Measurements from ENCODE around the gene ITFG1. TPM values are rescaled to one million over a fixed set of nuclear protein-coding genes. Genes with fewer than 3 reads are reported as not detected.
A peak's percentile ranks its signal among the peaks of the same experiment; 100 is the strongest.
"Not testable (repeated sequence)": the region's sequence is repeated elsewhere in the genome, so short reads cannot be mapped to it uniquely, and the experiment has no call there.

Gene ITFG1
- total RNA-seq, 1 donor: 58.6 TPM

DNA sequence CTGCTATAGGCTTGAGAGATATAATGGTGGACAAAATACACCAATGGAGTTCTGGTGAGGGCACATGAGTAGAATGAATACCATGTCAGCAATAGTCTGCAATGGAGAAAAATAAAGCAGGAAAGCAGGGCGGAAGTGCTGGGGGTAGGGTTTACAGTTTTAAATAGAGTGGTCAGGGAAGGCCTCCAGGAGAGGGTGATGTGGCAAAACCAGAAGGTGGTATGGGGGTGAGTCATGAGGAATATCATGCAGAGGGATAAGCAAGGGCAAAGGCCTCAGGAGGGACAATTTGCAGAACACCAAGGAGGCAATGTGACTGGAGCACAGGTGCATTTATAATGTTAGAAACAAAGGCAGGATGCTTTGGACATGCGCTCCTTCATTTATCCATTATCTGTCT, 102.0 kb downstream of the ITFG1 start:
- no peak overlapping the region for H3K4me3 ChIP-seq (ENCODE audit: insufficient read depth, low read length)
- H2AFZ ChIP-seq (ENCODE audit: low read length): no peak overlapping the region

DNA sequence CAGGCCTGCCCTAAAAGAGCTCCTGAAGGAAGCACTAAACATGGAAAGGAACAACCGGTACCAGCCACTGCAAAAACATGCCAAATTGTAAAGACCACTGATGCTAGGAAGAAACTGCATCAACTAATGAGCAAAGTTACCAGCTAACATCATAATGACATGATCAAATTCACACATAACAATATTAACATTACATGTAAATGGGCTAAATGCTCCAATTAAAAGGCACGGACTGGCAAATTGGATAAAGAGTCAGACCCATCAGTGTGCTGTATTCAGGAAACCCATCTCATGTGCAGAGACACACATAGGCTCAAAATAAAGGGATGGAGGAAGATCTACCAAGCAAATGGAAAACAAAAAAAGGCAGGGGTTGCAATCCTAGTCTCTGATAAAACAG, 111.8 kb downstream of the ITFG1 start:
- H3K27ac ChIP-seq (ENCODE audit: low read depth, low read length); H3K27me3 ChIP-seq (ENCODE audit: insufficient read depth, low read length); H4K20me1 ChIP-seq (ENCODE audit: insufficient read depth, low read length); H2AFZ ChIP-seq (ENCODE audit: low read length); DNase-seq (ENCODE audit: insufficient read length, low spot score, missing footprints); H3K4me3 ChIP-seq (ENCODE audit: insufficient read depth, low read length); H3K36me3 ChIP-seq (ENCODE audit: insufficient read depth, low read length); H3K4me1 ChIP-seq (ENCODE audit: insufficient read depth, low read length); H3K79me2 ChIP-seq (ENCODE audit: insufficient read depth, low read length); H3K4me2 ChIP-seq (ENCODE audit: insufficient read depth, low read length); H3K9me3 ChIP-seq (ENCODE audit: low read depth, low read length): not testable (repeated sequence)

More for the DNA sequence above, 102.0 kb downstream of the ITFG1 start:
- no peak overlapping the region for H3K27ac ChIP-seq (ENCODE audit: low read depth, low read length)
- no peaks in the 10 kb centered on the region for H3K9me3 ChIP-seq (ENCODE audit: low read depth, low read length)
- H3K79me2 ChIP-seq (ENCODE audit: insufficient read depth, low read length): no peaks in the 10 kb centered on the region
- H4K20me1 ChIP-seq (ENCODE audit: insufficient read depth, low read length): no peaks in the 10 kb centered on the region
- no peak overlapping the region for H3K4me2 ChIP-seq (ENCODE audit: insufficient read depth, low read length)
- DNase-seq (ENCODE audit: insufficient read length, low spot score, missing footprints): no peak
- H3K4me1 ChIP-seq (ENCODE audit: insufficient read depth, low read length): no peaks in the 10 kb centered on the region
- H3K36me3 ChIP-seq (ENCODE audit: insufficient read depth, low read length): no peaks in the 10 kb centered on the region
- TF ChIP-seq, protein P1, sequence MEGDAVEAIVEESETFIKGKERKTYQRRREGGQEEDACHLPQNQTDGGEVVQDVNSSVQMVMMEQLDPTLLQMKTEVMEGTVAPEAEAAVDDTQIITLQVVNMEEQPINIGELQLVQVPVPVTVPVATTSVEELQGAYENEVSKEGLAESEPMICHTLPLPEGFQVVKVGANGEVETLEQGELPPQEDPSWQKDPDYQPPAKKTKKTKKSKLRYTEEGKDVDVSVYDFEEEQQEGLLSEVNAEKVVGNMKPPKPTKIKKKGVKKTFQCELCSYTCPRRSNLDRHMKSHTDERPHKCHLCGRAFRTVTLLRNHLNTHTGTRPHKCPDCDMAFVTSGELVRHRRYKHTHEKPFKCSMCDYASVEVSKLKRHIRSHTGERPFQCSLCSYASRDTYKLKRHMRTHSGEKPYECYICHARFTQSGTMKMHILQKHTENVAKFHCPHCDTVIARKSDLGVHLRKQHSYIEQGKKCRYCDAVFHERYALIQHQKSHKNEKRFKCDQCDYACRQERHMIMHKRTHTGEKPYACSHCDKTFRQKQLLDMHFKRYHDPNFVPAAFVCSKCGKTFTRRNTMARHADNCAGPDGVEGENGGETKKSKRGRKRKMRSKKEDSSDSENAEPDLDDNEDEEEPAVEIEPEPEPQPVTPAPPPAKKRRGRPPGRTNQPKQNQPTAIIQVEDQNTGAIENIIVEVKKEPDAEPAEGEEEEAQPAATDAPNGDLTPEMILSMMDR (IDR thresholded peaks at IDR 0.05; ENCODE audit: extremely low read depth, low read depth, low read length): no peak
- H3K27me3 ChIP-seq (ENCODE audit: insufficient read depth, low read length): no peaks in the 10 kb centered on the region

DNA sequence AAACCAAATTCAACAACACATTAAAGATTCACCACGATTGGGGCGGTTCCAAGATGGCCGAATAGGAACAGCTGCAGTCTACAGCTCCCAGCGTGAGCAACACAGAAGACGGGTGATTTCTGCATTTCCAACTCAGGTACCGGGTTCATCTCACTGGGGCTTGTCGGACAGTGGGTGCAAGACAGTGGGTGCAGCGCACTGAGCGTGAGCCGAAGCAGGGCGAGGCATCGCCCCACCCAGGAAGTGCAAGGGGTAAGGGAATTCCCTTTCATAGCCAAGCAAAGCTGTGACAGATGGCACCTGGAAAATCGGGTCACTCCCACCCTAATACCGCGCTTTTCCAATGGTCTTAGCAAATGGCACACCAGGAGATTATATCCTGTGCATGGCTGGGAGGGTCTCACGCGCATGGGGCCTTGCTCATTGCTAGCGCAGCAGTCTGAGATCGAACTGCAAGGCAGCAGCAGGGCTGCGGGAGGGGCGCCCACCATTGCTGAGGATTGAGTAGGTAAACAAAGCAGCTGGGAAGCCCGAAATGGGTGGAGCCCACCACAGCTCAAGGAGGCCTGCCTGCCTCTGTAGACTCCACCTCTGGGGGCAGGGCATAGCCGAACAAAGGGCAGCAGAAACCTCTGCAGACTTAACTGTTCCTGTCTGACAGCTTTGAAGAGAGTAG, 113.7 kb downstream of the ITFG1 start:
- not testable (repeated sequence) for H3K4me2 ChIP-seq (ENCODE audit: insufficient read depth, low read length); DNase-seq (ENCODE audit: insufficient read length, low spot score, missing footprints); H3K4me1 ChIP-seq (ENCODE audit: insufficient read depth, low read length)

DNA sequence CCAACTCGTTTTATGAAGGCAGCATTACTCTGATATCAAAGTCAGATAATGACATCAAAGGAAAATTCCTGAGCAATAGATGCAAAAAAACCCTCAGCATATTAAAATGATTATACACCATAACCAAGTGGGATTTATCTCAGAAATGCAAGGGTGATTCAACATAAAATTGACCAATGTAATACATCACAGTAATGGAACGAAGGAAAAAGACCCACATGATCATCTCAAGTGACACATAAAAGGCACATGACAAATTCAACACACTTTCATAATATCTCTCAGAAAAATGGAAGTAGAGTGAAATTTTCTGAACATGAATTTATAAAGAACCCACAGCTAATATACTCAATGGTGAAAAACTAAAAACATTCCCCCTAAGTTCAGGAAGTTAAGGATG, 118.8 kb downstream of the ITFG1 start:
- peak overlapping the region; percentile 47 for H3K27ac ChIP-seq (ENCODE audit: low read depth, low read length)
- no peaks in the 10 kb centered on the region for H3K27me3 ChIP-seq (ENCODE audit: insufficient read depth, low read length)
- no peak overlapping the region for H2AFZ ChIP-seq (ENCODE audit: low read length)
- no peaks in the 10 kb centered on the region for H3K4me1 ChIP-seq (ENCODE audit: insufficient read depth, low read length)
- TF ChIP-seq, protein P1 (IDR thresholded peaks at IDR 0.05; ENCODE audit: extremely low read depth, low read depth, low read length): no peak
- H3K36me3 ChIP-seq (ENCODE audit: insufficient read depth, low read length): no peaks in the 10 kb centered on the region
- no peaks in the 10 kb centered on the region for H4K20me1 ChIP-seq (ENCODE audit: insufficient read depth, low read length)
- no peak for DNase-seq (ENCODE audit: insufficient read length, low spot score, missing footprints)
- H3K4me2 ChIP-seq (ENCODE audit: insufficient read depth, low read length): no peak overlapping the region
- no peaks in the 10 kb centered on the region for H3K79me2 ChIP-seq (ENCODE audit: insufficient read depth, low read length)
- no peaks in the 10 kb centered on the region for H3K9me3 ChIP-seq (ENCODE audit: low read depth, low read length)
- H3K4me3 ChIP-seq (ENCODE audit: insufficient read depth, low read length): no peak overlapping the region

More for the DNA sequence above, 113.7 kb downstream of the ITFG1 start:
- not testable (repeated sequence) for H4K20me1 ChIP-seq (ENCODE audit: insufficient read depth, low read length); H2AFZ ChIP-seq (ENCODE audit: low read length); H3K79me2 ChIP-seq (ENCODE audit: insufficient read depth, low read length); H3K9me3 ChIP-seq (ENCODE audit: low read depth, low read length); H3K27ac ChIP-seq (ENCODE audit: low read depth, low read length); H3K36me3 ChIP-seq (ENCODE audit: insufficient read depth, low read length); H3K4me3 ChIP-seq (ENCODE audit: insufficient read depth, low read length); H3K27me3 ChIP-seq (ENCODE audit: insufficient read depth, low read length)

DNA sequence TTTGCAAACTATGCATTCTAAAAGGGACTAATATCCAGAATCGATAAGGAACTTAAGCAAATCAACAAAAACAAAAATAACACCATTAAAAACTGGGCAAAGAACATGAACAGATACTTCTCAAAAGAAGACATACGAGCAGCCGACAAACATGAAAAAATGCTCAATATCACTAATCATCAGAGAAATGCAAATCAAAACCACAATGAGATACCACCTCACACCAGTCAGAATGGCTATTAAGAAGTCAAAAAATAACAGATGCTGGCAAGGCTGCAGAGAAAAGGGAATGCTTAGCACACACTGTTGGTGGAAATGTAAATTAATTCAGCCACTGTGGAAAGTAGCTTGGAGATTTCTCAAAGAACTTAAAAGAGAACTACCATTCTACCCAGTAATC, 130.3 kb downstream of the ITFG1 start:
- H3K79me2 ChIP-seq (ENCODE audit: insufficient read depth, low read length); H3K4me3 ChIP-seq (ENCODE audit: insufficient read depth, low read length); H3K4me1 ChIP-seq (ENCODE audit: insufficient read depth, low read length); H3K27me3 ChIP-seq (ENCODE audit: insufficient read depth, low read length); H3K4me2 ChIP-seq (ENCODE audit: insufficient read depth, low read length); H2AFZ ChIP-seq (ENCODE audit: low read length); H3K9me3 ChIP-seq (ENCODE audit: low read depth, low read length); DNase-seq (ENCODE audit: insufficient read length, low spot score, missing footprints); H3K36me3 ChIP-seq (ENCODE audit: insufficient read depth, low read length); H3K27ac ChIP-seq (ENCODE audit: low read depth, low read length); H4K20me1 ChIP-seq (ENCODE audit: insufficient read depth, low read length): not testable (repeated sequence)

DNA sequence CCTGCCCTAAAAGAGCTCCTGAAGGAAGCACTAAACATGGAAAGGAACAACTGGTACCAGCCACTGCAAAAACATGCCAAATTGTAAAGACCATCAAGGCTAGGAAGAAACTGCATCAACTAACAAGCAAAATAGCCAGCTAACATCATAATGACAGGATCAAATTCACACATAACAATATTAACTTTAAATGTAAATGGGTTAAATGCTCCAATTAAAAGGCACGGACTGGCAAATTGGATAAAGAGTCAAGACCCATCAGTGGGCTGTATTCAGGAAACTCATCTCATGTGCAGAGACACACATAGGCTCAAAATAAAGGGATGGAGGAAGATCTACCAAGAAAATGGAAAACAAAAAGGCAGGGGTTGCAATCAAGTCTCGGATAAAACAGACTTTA, 136.6 kb downstream of the ITFG1 start:
- H4K20me1 ChIP-seq (ENCODE audit: insufficient read depth, low read length); H3K4me3 ChIP-seq (ENCODE audit: insufficient read depth, low read length); H3K36me3 ChIP-seq (ENCODE audit: insufficient read depth, low read length); H3K27ac ChIP-seq (ENCODE audit: low read depth, low read length); H3K79me2 ChIP-seq (ENCODE audit: insufficient read depth, low read length); H3K4me2 ChIP-seq (ENCODE audit: insufficient read depth, low read length); H2AFZ ChIP-seq (ENCODE audit: low read length); H3K4me1 ChIP-seq (ENCODE audit: insufficient read depth, low read length); DNase-seq (ENCODE audit: insufficient read length, low spot score, missing footprints); H3K27me3 ChIP-seq (ENCODE audit: insufficient read depth, low read length); H3K9me3 ChIP-seq (ENCODE audit: low read depth, low read length): not testable (repeated sequence)

Measured in osteoblast (primary cell).